HepG2 (cell line): Measurements from ENCODE around the gene CORO7. TPM values are rescaled to one million over a fixed set of nuclear protein-coding genes. Genes with fewer than 3 reads are reported as not detected.

Experiments used
- CTCF ChIP-seq: sonication (generic); formaldehyde crosslinking; IDR thresholded peaks from 2 replicates; pipeline ENCODE4 v1.5.0; 2020; ENCODE audit warnings: mild to moderate bottlenecking, missing genetic modification reagents, moderate library complexity
- FUBP1 ChIP-seq: sonication (generic); formaldehyde crosslinking; IDR thresholded peaks from 2 replicates; pipeline ENCODE4 v1.5.1; 2020; ENCODE audit warnings: missing genetic modification reagents, mild to moderate bottlenecking, borderline replicate concordance
- MTF2 ChIP-seq: sonication (generic); formaldehyde crosslinking; IDR thresholded peaks from 2 replicates; pipeline ENCODE4 v1.5.0; 2020; ENCODE audit warnings: missing genetic modification reagents, borderline replicate concordance
- NCOA2 ChIP-seq: sonication (generic); formaldehyde crosslinking; IDR thresholded peaks from 2 replicates; pipeline ENCODE4 v1.8.0; 2022; ENCODE audit warnings: inconsistent platforms
- RNF2 ChIP-seq: fragments of 450-650 bp; conservative IDR thresholded peaks from 2 replicates; pipeline ENCODE4 v1.6.1; 2016; ENCODE audit warnings: low read depth
- SOX13 ChIP-seq, 3 experiments: fragments of 450-650 bp in 1 of 3; sonication (generic) in 1 of 3; formaldehyde crosslinking in 1 of 3; IDR thresholded peaks in 2 of 3; conservative IDR thresholded peaks in 1 of 3; 2 replicates each; pipeline versions ENCODE4 v1.5.0 to v1.6.1; 2016 to 2020; ENCODE audit warnings: antibody characterized with exemption in 1 of 3, mild to moderate bottlenecking in 1 of 3, missing compliant biosample characterization in 1 of 3, missing genetic modification reagents in 1 of 3, moderate library complexity in 1 of 3
- THAP9 ChIP-seq: sonication (generic); formaldehyde crosslinking; IDR thresholded peaks from 2 replicates; pipeline ENCODE4; 2020; ENCODE audit warnings: missing genetic modification reagents, mild to moderate bottlenecking, borderline replicate concordance
- XRCC5 ChIP-seq: fragments of 200-400 bp; formaldehyde crosslinking; optimal IDR thresholded peaks from 2 replicates; pipeline ENCODE3; 2017; ENCODE audit warnings: mild to moderate bottlenecking, low read length
- ZBTB26 ChIP-seq: IDR thresholded peaks from 2 replicates; pipeline ENCODE4 v1.6.1; 2016; ENCODE audit warnings: missing compliant biosample characterization, missing genetic modification reagents, borderline replicate concordance
- ZMAT3 ChIP-seq: sonication (generic); formaldehyde crosslinking; conservative IDR thresholded peaks from 2 replicates; pipeline ENCODE4 v1.7.0; 2021; ENCODE audit warnings: missing genetic modification reagents
- ZNF367 ChIP-seq: sonication (generic); formaldehyde crosslinking; IDR thresholded peaks from 2 replicates; pipeline ENCODE4 v1.4.0; 2020; ENCODE audit warnings: missing genetic modification reagents, borderline replicate concordance
- ZNF512B ChIP-seq: sonication (generic); formaldehyde crosslinking; IDR thresholded peaks from 2 replicates; pipeline ENCODE4 v1.5.1; 2020; ENCODE audit warnings: missing genetic modification reagents, mild to moderate bottlenecking, borderline replicate concordance
- polyA plus RNA-seq, 8 experiments: library from polyadenylated mRNA; depleted of rRNA in 3 of 8; stranded (reverse) in 7 of 8; unstranded in 1 of 8; fragments of >200 nt; fragmentation: Illumina TruSeq in 4 of 8; extraction: Trizol in 4 of 8; gene quantifications; 2 replicates each; pipeline versions ENCODE4 v1.2.1 to v1.2.3, GENCODE V29; 2011 to 2016; ENCODE audit warnings: low read depth in 4 of 8, missing spikeins in 1 of 8, mixed read lengths in 1 of 8; ENCODE audit not compliant: insufficient read depth in 1 of 8
- total RNA-seq, 5 experiments: library from RNA; depleted of rRNA; stranded (reverse); fragments of >200 nt; fragmentation: Illumina TruSeq; extraction: Trizol; gene quantifications; 2 replicates each; pipeline ENCODE4 v1.2.3, GENCODE V29; 2016; ENCODE audit warnings: low read depth in 1 of 5

Gene CORO7
- total and polyA plus RNA-seq, 2 of the 13 experiments (the other 11 are each of a cell fraction or from before 2014, with no cell fraction given), result 9.9 to 14.3 TPM

- TF ChIP-seq FUBP1 (no peak), CTCF (CRISPR knock-in tag) (peak; percentile 55), SOX13 (IDR thresholded peaks at IDR 0.05) (peak; percentile 80; the same call in 1 of the 2 replicates), SOX13 (CRISPR knock-in tag; conservative IDR thresholded peaks at IDR 0.05 in 1 of 2, IDR thresholded peaks at IDR 0.05 in 1 of 2) (peak in 1 of 2 experiments; percentile 97; a peak in 2 of 4 replicates), MTF2 (CRISPR knock-in tag) (no peak), ZNF367 (0 out of 2 replicates have a peak, but pooled peaks have one; percentile 72), THAP9 (peak; percentile 18; the same call in 1 of the 2 replicates), NCOA2 (CRISPR knock-in tag) (peak; percentile 83), RNF2 (no peak), ZMAT3 (CRISPR knock-in tag) (no peak), ZNF512B (CRISPR knock-in tag) (no peak), ZBTB26 (CRISPR knock-in tag) (no peak; the same call in none of the 2 replicates), XRCC5 (peak; percentile 82)
Observed at GRCh38 chr16:4461250-4462085, 45.1 kb upstream of the CORO7 start (continued).
